ENCODE data around the gene TGFB3. TPM values are rescaled to one million over a fixed set of nuclear protein-coding genes. Genes with fewer than 3 reads are reported as not detected.

The TGFB3 gene
- total and polyA plus RNA-seq, 10 donors = 4.0 to 61.0 (median 8.3) TPM

- intact Hi-C loops (cut with DNase I; ENCODE audit: low total_unique reads) = no loop called here
- H3K9me3 ChIP-seq = no peaks in the 10 kb centered on the region
- no peaks in the 10 kb centered on the region for H3K27me3 ChIP-seq (replicated peaks in 1 of 7)
- H3K4me1 ChIP-seq = no peaks in the 10 kb centered on the region
- H3K36me3 ChIP-seq = peaks cover 0 to 11% (median 0%) of the 10 kb centered on the region in 6 donors
- WGBS, 5 donors = 39 to 76% (median 66%) methylated on average over 2 of the region's 2 CpGs
- no peak for TF ChIP-seq POLR2A (IDR thresholded peaks at IDR 0.05)
- no peak for TF ChIP-seq POLR2AphosphoS5 (IDR thresholded peaks at IDR 0.05)
- TF ChIP-seq CTCF (IDR thresholded peaks at IDR 0.05 in 8 of 11, conservative IDR thresholded peaks at IDR 0.05 in 3 of 11) = no peak
- no peak for DNase-seq
- no peak overlapping the region for H3K27ac ChIP-seq
- H3K4me3 ChIP-seq = no peak overlapping the region
Observed at GRCh38 chr14:75934998-75935628, 46.7 kb downstream of the TGFB3 start.

DNA sequence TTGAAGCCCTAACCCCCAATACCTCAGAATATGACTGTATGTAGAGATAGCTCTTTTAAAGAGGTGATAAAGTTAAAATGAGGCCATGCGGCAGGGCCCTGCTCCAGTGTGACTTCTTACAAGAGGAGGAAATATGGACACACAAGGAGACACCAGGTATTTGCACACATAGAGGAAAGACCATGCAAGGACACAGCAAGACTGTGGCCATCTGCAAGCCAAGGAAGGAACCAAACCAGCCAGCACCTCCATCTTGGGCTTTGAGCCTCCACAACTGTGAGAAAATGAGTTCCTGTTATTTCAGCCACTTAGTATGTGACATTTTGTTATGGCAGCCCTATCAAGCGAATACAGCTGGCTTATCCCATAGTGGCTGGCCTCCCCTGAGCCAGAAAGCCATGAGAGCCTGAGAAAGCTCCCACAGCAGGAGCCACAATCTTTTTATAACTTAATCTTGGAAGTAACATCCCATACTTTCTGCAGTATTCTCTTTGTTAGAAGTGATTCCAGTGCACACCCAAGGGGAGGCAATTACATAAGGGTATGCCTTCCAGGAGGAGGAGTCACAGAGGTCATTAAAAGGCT, 48.0 kb downstream of the TGFB3 start:
- no peaks in the 10 kb centered on the region for H3K27me3 ChIP-seq (replicated peaks in 1 of 7)
- H3K4me1 ChIP-seq = no peaks in the 10 kb centered on the region
- intact Hi-C loops (cut with DNase I; ENCODE audit: low total_unique reads) = no loop called here
- H3K27ac ChIP-seq = no peak overlapping the region
- WGBS, 5 donors = 42 to 100% (median 50%) methylated on average over 2 of the region's 2 CpGs
- peaks cover 0 to 11% (median 0%) of the 10 kb centered on the region in 6 donors for H3K36me3 ChIP-seq
- H3K4me3 ChIP-seq = no peak overlapping the region
- H3K9me3 ChIP-seq = no peaks in the 10 kb centered on the region
- DNase-seq = no peak
- no peak for TF ChIP-seq CTCF (IDR thresholded peaks at IDR 0.05 in 8 of 11, conservative IDR thresholded peaks at IDR 0.05 in 3 of 11)
- TF ChIP-seq POLR2AphosphoS5 (IDR thresholded peaks at IDR 0.05) = no peak
- no peak for TF ChIP-seq POLR2A (IDR thresholded peaks at IDR 0.05)

DNA sequence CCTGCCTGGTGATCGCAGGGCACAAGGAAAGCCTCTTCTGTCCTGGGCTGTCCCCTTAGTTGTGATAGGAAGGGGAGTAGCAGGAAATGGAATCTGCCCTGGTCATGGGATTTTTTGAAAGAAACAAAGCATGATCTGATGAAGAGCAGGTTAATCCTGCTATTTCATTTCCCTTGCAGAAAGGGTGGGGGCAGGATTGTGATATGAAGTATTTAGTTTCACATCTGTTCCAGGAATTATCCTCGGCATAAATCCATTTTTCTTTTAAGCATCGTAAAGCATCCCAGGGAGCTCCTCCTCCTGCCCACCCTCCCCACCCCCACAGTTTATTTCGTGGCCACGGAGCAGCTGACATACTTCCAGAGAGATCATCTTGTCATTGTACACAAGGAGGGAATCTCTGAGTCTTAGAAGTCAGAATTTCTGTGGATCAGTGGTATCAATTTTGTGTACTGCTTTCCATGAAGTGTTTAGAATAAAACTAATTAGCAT, 53.1 kb downstream of the TGFB3 start:
- Histone ChIP-seq H3K4me3 (peak overlapping the region in 1 of 8 donors; percentile 28), H3K27ac (peak overlapping the region in 1 of 8 donors; percentile 13), H3K36me3 (peaks cover 0 to 8% (median 0%) of the 10 kb centered on the region in 6 donors), H3K27me3 (replicated peaks in 1 of 7) (no peaks in the 10 kb centered on the region), H3K4me1 (no peaks in the 10 kb centered on the region), H3K9me3 (no peaks in the 10 kb centered on the region)
- no peak for TF ChIP-seq POLR2A (IDR thresholded peaks at IDR 0.05)
- TF ChIP-seq POLR2AphosphoS5 (IDR thresholded peaks at IDR 0.05) = no peak
- TF ChIP-seq CTCF (IDR thresholded peaks at IDR 0.05 in 8 of 11, conservative IDR thresholded peaks at IDR 0.05 in 3 of 11) = no peak
- WGBS, 5 donors = 52 to 83% (median 65%) methylated on average over 5 of the region's 5 CpGs
- intact Hi-C loops (cut with DNase I; ENCODE audit: low total_unique reads) = no loop called here
- no peak for DNase-seq

DNA sequence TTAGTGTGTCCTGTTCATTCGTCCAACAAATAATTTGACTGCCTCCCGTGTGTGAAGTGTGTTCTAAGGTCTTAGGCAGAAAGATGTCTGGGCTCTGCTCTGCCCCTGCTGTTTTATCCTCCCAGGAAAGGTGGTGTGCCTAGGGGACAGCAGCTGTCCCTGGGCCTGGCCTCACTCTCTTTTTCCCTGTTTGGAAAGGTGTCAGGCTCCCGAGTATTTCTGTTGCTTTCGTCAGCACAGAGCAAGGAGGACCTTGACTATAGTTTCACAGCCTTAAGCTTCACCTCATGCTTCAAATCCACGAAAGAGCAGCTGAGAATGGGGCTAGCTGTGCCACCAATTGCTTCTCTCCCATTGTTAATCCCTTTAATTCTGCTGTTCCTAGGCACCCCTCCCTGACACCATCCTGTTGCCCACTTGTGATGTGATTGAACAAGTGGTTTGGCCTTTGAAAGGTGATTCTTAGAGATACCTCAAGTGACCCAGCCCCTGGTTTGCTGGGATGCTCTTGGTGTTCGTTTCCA, 54.2 kb downstream of the TGFB3 start:
- Histone ChIP-seq H3K27ac (no peak overlapping the region), H3K27me3 (replicated peaks in 1 of 7) (no peaks in the 10 kb centered on the region), H3K36me3 (peaks cover 0 to 4% (median 0%) of the 10 kb centered on the region in 6 donors), H3K4me1 (no peaks in the 10 kb centered on the region), H3K4me3 (no peak overlapping the region), H3K9me3 (no peaks in the 10 kb centered on the region)
- TF ChIP-seq POLR2AphosphoS5 (IDR thresholded peaks at IDR 0.05) (no peak), POLR2A (IDR thresholded peaks at IDR 0.05) (no peak), CTCF (IDR thresholded peaks at IDR 0.05 in 8 of 11, conservative IDR thresholded peaks at IDR 0.05 in 3 of 11) (no peak)
- WGBS, 5 donors = 75 to 90% (median 79%) methylated on average over 6 of the region's 6 CpGs
- intact Hi-C loops (cut with DNase I; ENCODE audit: low total_unique reads) = no loop called here
- DNase-seq = no peak
